ENCODE measurements around the gene KMT2B. TPM values are rescaled to one million over a fixed set of nuclear protein-coding genes. Genes with fewer than 3 reads are reported as not detected.
A peak's percentile ranks its signal among the peaks of the same experiment; 100 is the strongest.

Gene KMT2B
- total and polyA plus RNA-seq, 9 of the 15 experiments (the other 6 are each of a cell fraction or from before 2014, with no cell fraction given): 0.63 to 43.9 (median 8.1) TPM

DNA sequence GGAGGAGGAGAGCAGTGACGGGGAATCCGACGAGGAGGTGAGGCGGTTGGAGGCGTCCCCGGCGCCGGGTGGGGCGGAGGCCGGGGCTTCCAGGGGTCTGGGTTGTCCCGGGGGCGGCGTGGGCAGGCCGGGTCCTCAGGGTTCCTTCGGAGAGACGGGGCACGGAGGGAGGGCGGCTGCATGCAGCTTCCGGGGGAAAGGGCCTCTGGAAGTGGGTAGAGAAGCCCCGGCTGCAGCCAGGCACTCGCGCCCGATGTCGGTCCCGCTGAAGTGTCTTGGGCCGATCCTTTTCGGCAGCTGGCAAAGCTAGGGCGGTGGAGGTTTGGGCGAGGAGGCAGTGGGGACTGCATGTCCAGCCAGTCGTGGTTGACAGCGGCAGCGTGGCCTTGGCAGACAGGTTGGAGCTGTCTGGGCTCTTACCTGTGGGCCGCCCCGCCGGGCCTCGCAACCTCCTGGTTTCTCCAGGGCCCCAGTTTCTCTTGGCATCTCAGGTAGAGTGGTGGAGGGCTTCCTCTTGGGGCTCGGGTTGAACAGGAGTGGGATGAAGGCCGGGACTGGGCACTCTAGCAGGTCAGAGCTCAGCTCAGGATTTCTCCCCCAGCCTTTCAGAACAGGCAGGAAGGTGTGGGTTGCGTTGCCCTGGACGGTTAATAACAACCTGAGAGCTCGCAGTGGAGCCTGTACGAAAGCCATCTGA is 690 bp downstream of the KMT2B start (continued):
- TF ChIP-seq, protein P1, sequence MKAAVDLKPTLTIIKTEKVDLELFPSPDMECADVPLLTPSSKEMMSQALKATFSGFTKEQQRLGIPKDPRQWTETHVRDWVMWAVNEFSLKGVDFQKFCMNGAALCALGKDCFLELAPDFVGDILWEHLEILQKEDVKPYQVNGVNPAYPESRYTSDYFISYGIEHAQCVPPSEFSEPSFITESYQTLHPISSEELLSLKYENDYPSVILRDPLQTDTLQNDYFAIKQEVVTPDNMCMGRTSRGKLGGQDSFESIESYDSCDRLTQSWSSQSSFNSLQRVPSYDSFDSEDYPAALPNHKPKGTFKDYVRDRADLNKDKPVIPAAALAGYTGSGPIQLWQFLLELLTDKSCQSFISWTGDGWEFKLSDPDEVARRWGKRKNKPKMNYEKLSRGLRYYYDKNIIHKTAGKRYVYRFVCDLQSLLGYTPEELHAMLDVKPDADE (conservative IDR thresholded peaks at IDR 0.05; ENCODE audit: control insufficient read depth, low read depth, low read length): 0 out of 2 replicates have a peak, but pooled peaks have one; percentile 53
- no peak for TF ChIP-seq BRF1 (IDR thresholded peaks at IDR 0.05; ENCODE audit: borderline replicate concordance, extremely low read depth, insufficient read length)
- TF ChIP-seq ZNF644 (tag; IDR thresholded peaks at IDR 0.05; ENCODE audit: low read depth): no peak
- no peak for TF ChIP-seq ZC3H8 (IDR thresholded peaks at IDR 0.05)
- TF ChIP-seq ZNF24 (IDR thresholded peaks at IDR 0.05): no peak
- TF ChIP-seq MAZ (CRISPR knock-in tag; conservative IDR thresholded peaks at IDR 0.05 in 1 of 2, IDR thresholded peaks at IDR 0.05 in 1 of 2): 0 out of 4 replicates have a peak, but pooled peaks of 1 of the 2 experiments have one; percentile 34
- no peak for TF ChIP-seq MCM7 (IDR thresholded peaks at IDR 0.05)
- TF ChIP-seq, protein P2, sequence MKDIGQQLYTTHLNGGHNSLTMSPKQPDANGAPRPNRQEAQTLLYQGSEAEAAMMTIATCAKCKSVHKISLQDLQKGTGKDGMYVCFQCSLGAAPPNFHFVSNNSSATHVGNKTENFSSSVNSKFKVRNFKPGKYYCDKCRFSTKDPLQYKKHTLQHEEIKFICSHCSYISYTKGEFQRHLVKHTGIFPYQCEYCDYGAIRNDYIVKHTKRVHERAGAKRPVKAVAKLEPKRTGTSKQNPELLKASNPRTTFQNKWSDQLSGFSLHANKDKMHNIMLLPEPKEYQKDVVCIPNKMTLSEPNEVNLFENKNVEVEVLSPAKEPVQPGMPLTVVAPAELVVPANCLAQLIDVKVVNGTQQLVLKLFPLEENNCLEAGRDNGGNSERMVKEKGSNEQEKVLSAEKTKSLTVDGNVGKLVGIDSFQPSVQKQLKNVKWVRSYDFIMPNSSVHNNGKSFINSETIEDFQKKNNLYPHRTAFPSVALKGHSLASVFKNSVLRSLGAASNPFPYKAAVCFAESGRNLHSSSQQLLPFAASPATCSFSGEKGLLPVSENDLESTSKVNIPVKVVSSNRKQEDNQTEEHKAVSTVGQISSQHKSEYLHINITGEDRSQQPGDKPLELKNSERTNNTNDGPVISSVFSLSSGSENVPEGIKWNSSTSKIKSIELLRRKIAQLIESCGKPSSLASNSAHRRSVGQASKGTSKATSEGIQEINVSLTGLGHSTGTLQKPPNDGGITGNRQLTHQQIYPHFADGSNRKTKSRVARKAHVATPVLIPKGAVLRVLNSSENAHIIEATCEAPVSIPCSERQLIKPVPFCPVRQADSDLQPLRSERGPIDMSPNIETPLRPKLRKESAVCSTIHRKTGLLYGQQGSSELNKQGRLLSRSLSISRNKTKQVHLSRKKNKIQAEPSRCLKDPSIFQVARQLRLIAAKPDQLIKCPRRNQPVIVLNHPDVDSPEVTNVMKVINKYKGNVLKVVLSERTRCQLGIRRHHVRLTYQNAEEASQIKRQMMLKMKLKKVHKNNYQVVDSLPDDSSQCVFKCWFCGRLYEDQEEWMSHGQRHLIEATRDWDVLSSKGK (CRISPR knock-in tag; IDR thresholded peaks at IDR 0.05): no peak
- peak; percentile 53 for TF ChIP-seq SAP30 (IDR thresholded peaks at IDR 0.05; ENCODE audit: borderline replicate concordance, insufficient read depth, low read depth, low read length, poor library complexity, severe bottlenecking)
- TF ChIP-seq ZNF263 (CRISPR knock-in tag; IDR thresholded peaks at IDR 0.05; ENCODE audit: borderline replicate concordance): 0 out of 2 replicates have a peak, but pooled peaks have one; percentile 27
- no peak for TF ChIP-seq ETV6 (IDR thresholded peaks at IDR 0.05; ENCODE audit: borderline replicate concordance in 1 of 2, low read depth in 2 of 2, low read length in 1 of 2)
- no peak for TF ChIP-seq ETV6 (CRISPR knock-in tag; IDR thresholded peaks at IDR 0.05; ENCODE audit: borderline replicate concordance)
- TF ChIP-seq, protein P3, sequence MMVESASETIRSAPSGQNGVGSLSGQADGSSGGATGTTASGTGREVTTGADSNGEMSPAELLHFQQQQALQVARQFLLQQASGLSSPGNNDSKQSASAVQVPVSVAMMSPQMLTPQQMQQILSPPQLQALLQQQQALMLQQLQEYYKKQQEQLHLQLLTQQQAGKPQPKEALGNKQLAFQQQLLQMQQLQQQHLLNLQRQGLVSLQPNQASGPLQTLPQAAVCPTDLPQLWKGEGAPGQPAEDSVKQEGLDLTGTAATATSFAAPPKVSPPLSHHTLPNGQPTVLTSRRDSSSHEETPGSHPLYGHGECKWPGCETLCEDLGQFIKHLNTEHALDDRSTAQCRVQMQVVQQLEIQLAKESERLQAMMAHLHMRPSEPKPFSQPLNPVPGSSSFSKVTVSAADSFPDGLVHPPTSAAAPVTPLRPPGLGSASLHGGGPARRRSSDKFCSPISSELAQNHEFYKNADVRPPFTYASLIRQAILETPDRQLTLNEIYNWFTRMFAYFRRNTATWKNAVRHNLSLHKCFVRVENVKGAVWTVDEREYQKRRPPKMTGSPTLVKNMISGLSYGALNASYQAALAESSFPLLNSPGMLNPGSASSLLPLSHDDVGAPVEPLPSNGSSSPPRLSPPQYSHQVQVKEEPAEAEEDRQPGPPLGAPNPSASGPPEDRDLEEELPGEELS (CRISPR knock-in tag; IDR thresholded peaks at IDR 0.05; ENCODE audit: borderline replicate concordance): 0 out of 2 replicates have a peak, but pooled peaks have one; percentile 39
- peak; percentile 58 for TF ChIP-seq RBFOX2 (IDR thresholded peaks at IDR 0.05; ENCODE audit: low read depth, low read length)
- TF ChIP-seq, protein P4, sequence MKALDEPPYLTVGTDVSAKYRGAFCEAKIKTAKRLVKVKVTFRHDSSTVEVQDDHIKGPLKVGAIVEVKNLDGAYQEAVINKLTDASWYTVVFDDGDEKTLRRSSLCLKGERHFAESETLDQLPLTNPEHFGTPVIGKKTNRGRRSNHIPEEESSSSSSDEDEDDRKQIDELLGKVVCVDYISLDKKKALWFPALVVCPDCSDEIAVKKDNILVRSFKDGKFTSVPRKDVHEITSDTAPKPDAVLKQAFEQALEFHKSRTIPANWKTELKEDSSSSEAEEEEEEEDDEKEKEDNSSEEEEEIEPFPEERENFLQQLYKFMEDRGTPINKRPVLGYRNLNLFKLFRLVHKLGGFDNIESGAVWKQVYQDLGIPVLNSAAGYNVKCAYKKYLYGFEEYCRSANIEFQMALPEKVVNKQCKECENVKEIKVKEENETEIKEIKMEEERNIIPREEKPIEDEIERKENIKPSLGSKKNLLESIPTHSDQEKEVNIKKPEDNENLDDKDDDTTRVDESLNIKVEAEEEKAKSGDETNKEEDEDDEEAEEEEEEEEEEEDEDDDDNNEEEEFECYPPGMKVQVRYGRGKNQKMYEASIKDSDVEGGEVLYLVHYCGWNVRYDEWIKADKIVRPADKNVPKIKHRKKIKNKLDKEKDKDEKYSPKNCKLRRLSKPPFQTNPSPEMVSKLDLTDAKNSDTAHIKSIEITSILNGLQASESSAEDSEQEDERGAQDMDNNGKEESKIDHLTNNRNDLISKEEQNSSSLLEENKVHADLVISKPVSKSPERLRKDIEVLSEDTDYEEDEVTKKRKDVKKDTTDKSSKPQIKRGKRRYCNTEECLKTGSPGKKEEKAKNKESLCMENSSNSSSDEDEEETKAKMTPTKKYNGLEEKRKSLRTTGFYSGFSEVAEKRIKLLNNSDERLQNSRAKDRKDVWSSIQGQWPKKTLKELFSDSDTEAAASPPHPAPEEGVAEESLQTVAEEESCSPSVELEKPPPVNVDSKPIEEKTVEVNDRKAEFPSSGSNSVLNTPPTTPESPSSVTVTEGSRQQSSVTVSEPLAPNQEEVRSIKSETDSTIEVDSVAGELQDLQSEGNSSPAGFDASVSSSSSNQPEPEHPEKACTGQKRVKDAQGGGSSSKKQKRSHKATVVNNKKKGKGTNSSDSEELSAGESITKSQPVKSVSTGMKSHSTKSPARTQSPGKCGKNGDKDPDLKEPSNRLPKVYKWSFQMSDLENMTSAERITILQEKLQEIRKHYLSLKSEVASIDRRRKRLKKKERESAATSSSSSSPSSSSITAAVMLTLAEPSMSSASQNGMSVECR (CRISPR knock-in tag; IDR thresholded peaks at IDR 0.05): peak; percentile 52; the same call in 1 of the 2 replicates

All from K562 (cell line).